Neutrophil (primary cell): Measurements from ENCODE around the gene GSTP1.

Experiments used
- H3K27ac ChIP-seq: fragments of 200-600 bp; sonication (generic); 2 replicates; pipeline ENCODE4 v1.5.1; 2016; ENCODE audit warnings: mild to moderate bottlenecking, moderate library complexity
- H3K27me3 ChIP-seq: fragments of 200-600 bp; sonication (generic); 2 replicates; pipeline ENCODE4 v1.6.0; 2016; ENCODE audit warnings: mild to moderate bottlenecking
- H3K36me3 ChIP-seq: fragments of 200-600 bp; sonication (generic); 2 replicates; pipeline ENCODE4 v1.5.1; 2017
- H3K4me1 ChIP-seq, 2 experiments: fragments of 200-600 bp in 1 of 2; sonication (generic) in 1 of 2; 1 replicate in 1 of 2; 2 replicates in 1 of 2; pipeline versions ENCODE4 v1.5.1 to v1.6.1; 2013 to 2016; ENCODE audit warnings: low read depth in 1 of 2, low read length in 1 of 2, mild to moderate bottlenecking in 1 of 2, moderate library complexity in 1 of 2; ENCODE audit not compliant: control insufficient read depth in 1 of 2, insufficient read depth in 1 of 2
- H3K4me3 ChIP-seq, 2 experiments: fragments of 200-600 bp in 1 of 2; sonication (generic) in 1 of 2; 1 replicate in 1 of 2; 2 replicates in 1 of 2; pipeline ENCODE4 v1.5.1; 2013 to 2016; ENCODE audit warnings: low read depth in 1 of 2, low read length in 1 of 2, mild to moderate bottlenecking in 1 of 2, moderate library complexity in 1 of 2
- H3K9me3 ChIP-seq: fragments of 200-600 bp; sonication (generic); 2 replicates; pipeline ENCODE4 v1.5.1; 2016
- CTCF ChIP-seq: fragments of 200-600 bp; sonication (generic); IDR thresholded peaks from 2 replicates; pipeline ENCODE4 v1.5.1; 2016; ENCODE audit warnings: antibody characterized with exemption

GSTP1 gene

DNA sequence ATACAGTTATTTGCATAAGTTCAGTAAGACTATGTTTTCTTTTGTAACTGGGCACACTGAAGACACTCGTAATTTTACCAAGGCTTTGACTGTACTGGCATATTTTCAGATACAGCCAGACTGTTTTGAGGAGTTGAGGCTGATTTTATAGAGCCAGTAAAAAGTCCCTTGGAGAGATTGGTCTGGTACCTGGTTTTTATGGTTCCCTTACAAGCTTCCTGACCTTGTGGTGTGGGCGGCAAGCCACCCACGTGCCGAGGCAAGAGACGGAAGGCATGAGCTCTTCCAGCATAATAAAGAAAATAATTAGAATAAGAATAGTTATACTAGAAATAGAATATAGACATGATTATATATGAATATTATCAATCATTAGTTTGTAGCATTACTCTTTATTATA is 11.3 kb upstream of the GSTP1 start:
- no peaks in the 10 kb centered on the region for H3K9me3 ChIP-seq
- no peak for TF ChIP-seq CTCF
- peaks cover 13% of the 10 kb centered on the region for H3K27me3 ChIP-seq
- H3K4me3 ChIP-seq: no peak overlapping the region
- H3K4me1 ChIP-seq: no peaks in the 10 kb centered on the region
- H3K36me3 ChIP-seq: no peaks in the 10 kb centered on the region
- no peak overlapping the region for H3K27ac ChIP-seq

DNA sequence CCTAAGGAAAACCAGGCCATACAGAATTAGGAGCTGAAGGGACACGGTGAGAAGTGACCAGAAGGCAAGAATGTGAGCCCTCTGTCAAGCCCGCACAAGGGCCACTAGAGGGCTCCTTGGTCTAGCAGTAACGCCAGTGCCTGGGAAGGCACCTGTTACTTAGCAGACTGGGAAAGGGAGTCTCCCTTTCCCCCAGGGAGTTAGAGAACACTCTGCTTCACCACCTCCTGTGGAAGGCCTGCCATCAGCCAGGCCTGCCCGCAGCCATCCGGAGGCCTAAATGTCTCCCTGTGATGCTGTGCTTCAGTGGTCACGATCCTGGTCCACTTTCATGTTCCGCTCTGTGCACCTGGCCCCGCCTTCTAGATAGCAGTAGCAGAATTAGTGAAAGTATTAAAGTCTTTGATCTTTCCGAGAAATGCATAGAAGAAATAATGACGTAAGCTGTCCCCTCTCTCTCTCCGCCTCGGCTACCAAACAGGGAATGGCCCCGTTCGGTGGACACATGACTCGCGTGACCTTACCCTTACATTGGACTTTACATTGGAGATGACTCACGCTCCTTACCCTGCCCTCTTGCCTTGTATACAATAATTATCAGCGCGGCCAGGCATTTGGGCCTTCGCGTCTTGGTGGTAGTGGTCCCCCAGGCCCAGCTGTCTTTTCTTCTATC is 10.7 kb upstream of the GSTP1 start:
- H3K36me3 ChIP-seq: no peaks in the 10 kb centered on the region
- peaks cover 19% of the 10 kb centered on the region for H3K27me3 ChIP-seq
- no peak for TF ChIP-seq CTCF
- no peak overlapping the region for H3K27ac ChIP-seq
- no peaks in the 10 kb centered on the region for H3K9me3 ChIP-seq
- no peaks in the 10 kb centered on the region for H3K4me1 ChIP-seq
- no peak overlapping the region for H3K4me3 ChIP-seq

GRCh38 chr11:67574938-67575337 is 8.7 kb upstream of the GSTP1 start:
- Histone ChIP-seq H3K4me3 (no peak overlapping the region), H3K4me1 (peaks cover 0 to 4% of the 10 kb centered on the region in 2 experiments), H3K36me3 (no peaks in the 10 kb centered on the region), H3K9me3 (no peaks in the 10 kb centered on the region), H3K27me3 (peaks cover 37% of the 10 kb centered on the region), H3K27ac (no peak overlapping the region)
- no peak for TF ChIP-seq CTCF

DNA sequence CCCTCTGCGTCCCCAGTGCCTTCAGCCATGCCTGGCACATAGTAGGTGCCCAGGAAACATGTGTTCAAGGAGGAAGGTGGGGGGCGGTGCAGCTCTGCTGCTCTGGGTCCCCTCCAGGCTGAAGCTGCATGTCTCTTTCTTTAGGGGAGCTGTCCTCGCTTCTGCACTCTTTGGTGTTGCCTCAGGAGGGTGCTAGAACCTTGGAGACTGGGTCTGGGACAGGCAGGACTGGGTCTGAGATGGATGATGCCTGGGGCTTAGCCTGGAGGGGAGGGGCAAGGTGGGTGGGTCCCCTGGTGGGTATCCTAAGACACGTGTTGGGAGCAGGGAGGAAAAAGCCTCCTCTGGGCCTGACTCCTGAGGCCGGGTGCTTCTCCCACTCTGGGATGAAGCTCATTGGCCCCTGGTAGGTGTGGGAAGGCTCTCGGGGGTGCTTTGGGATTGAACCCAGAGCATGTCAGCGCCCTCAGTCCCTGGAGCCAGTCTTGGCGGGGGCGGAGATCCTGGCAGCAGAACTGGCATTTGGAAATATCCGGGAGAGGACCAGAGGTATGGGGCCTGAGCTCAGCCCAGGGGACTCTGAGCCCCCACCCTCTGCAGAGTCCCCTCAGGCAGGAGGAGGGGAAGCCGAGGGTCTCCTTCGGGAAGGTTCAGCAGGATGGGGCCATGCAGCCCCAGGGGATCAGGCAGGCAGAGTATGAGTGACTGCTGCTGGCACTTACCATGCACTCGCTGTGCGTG is 6.7 kb upstream of the GSTP1 start:
- H3K36me3 ChIP-seq: no peaks in the 10 kb centered on the region
- no peak for TF ChIP-seq CTCF
- H3K4me3 ChIP-seq: no peak overlapping the region
- H3K9me3 ChIP-seq: no peaks in the 10 kb centered on the region
- peaks cover 40% of the 10 kb centered on the region for H3K27me3 ChIP-seq
- H3K27ac ChIP-seq: no peak overlapping the region
- peaks cover 0 to 6% of the 10 kb centered on the region in 2 experiments for H3K4me1 ChIP-seq

- no peak overlapping the region for H3K4me3 ChIP-seq
- TF ChIP-seq CTCF: no peak
- no peak overlapping the region for H3K27ac ChIP-seq
- peaks cover 37% of the 10 kb centered on the region for H3K27me3 ChIP-seq
- no peaks in the 10 kb centered on the region for H3K9me3 ChIP-seq
- peaks cover 0 to 17% of the 10 kb centered on the region in 2 experiments for H3K4me1 ChIP-seq
- H3K36me3 ChIP-seq: no peaks in the 10 kb centered on the region
Measured at GRCh38 chr11:67577951-67578350, 5.7 kb upstream of the GSTP1 start.
